ENCODE measurements around the gene TBCCD1. TPM values are rescaled to one million over a fixed set of nuclear protein-coding genes. Genes with fewer than 3 reads are reported as not detected.

TBCCD1 gene
- polyA plus RNA-seq, 1 donor from 2014 or later, result 13.4 TPM

DNA sequence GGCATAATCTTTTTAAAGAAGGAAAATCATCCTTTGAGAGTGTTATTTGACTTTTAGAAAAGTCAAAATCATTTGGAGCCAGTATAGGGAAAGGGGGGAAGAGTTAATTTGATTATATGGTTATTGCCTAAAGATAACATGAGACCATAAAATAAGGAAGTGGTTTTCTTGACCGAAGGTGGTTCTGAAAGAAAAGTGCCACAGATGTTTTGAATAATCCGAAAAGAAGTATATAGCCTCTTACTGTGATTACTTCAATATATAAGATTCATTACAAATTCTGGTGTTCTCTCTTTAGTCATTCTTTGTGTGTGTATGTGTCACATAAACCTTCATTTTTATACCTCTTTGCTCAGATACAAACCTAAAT, 4.5 kb upstream of the TBCCD1 start:
- no peaks in the 10 kb centered on the region for H3K9me3 ChIP-seq (ENCODE audit: low read length)
- H3K36me3 ChIP-seq (ENCODE audit: insufficient read depth, low read length), result no peaks in the 10 kb centered on the region
- H3K79me2 ChIP-seq (replicated peaks; ENCODE audit: insufficient read depth, low read length), result peaks cover 15% of the 10 kb centered on the region
- H4K20me1 ChIP-seq (ENCODE audit: insufficient read depth), result no peaks in the 10 kb centered on the region
- peak overlapping the region; percentile 84 for H3K9ac ChIP-seq (ENCODE audit: low read length)
- H3F3A ChIP-seq (ENCODE audit: insufficient read depth, low read length, poor library complexity, severe bottlenecking), result no peaks in the 10 kb centered on the region
- H3K4me3 ChIP-seq (ENCODE audit: low read length), result peak overlapping the region; percentile 81
- no peak overlapping the region for H2AFZ ChIP-seq (ENCODE audit: low read depth, low read length)
- no peaks in the 10 kb centered on the region for H3K27me3 ChIP-seq (ENCODE audit: insufficient read depth, low read depth, low read length)
- H3K27ac ChIP-seq (ENCODE audit: low read length), result no peak overlapping the region
- H3K9me2 ChIP-seq (ENCODE audit: insufficient read depth, low read length), result no peaks in the 10 kb centered on the region
- peak overlapping the region; percentile 89 for H3K4me2 ChIP-seq (ENCODE audit: low read length)
- TF ChIP-seq, protein P1, sequence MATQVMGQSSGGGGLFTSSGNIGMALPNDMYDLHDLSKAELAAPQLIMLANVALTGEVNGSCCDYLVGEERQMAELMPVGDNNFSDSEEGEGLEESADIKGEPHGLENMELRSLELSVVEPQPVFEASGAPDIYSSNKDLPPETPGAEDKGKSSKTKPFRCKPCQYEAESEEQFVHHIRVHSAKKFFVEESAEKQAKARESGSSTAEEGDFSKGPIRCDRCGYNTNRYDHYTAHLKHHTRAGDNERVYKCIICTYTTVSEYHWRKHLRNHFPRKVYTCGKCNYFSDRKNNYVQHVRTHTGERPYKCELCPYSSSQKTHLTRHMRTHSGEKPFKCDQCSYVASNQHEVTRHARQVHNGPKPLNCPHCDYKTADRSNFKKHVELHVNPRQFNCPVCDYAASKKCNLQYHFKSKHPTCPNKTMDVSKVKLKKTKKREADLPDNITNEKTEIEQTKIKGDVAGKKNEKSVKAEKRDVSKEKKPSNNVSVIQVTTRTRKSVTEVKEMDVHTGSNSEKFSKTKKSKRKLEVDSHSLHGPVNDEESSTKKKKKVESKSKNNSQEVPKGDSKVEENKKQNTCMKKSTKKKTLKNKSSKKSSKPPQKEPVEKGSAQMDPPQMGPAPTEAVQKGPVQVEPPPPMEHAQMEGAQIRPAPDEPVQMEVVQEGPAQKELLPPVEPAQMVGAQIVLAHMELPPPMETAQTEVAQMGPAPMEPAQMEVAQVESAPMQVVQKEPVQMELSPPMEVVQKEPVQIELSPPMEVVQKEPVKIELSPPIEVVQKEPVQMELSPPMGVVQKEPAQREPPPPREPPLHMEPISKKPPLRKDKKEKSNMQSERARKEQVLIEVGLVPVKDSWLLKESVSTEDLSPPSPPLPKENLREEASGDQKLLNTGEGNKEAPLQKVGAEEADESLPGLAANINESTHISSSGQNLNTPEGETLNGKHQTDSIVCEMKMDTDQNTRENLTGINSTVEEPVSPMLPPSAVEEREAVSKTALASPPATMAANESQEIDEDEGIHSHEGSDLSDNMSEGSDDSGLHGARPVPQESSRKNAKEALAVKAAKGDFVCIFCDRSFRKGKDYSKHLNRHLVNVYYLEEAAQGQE (IDR thresholded peaks at IDR 0.05; ENCODE audit: borderline replicate concordance), result no peak
- no peak for TF ChIP-seq EP300 (conservative IDR thresholded peaks at IDR 0.05; ENCODE audit: poor library complexity, severe bottlenecking)
- no peak for TF ChIP-seq POLR2AphosphoS5 (IDR thresholded peaks at IDR 0.05)
- TF ChIP-seq RAD21 (conservative IDR thresholded peaks at IDR 0.05), result no peak
- TF ChIP-seq EZH2 (IDR thresholded peaks at IDR 0.05; ENCODE audit: borderline replicate concordance, insufficient read depth, low read length, poor library complexity, severe bottlenecking), result no peak
- no peak for TF ChIP-seq SMC3 (conservative IDR thresholded peaks at IDR 0.05; ENCODE audit: poor library complexity)
- TF ChIP-seq TAF1 (IDR thresholded peaks at IDR 0.05; ENCODE audit: low read depth), result no peak
- TF ChIP-seq, protein P2, sequence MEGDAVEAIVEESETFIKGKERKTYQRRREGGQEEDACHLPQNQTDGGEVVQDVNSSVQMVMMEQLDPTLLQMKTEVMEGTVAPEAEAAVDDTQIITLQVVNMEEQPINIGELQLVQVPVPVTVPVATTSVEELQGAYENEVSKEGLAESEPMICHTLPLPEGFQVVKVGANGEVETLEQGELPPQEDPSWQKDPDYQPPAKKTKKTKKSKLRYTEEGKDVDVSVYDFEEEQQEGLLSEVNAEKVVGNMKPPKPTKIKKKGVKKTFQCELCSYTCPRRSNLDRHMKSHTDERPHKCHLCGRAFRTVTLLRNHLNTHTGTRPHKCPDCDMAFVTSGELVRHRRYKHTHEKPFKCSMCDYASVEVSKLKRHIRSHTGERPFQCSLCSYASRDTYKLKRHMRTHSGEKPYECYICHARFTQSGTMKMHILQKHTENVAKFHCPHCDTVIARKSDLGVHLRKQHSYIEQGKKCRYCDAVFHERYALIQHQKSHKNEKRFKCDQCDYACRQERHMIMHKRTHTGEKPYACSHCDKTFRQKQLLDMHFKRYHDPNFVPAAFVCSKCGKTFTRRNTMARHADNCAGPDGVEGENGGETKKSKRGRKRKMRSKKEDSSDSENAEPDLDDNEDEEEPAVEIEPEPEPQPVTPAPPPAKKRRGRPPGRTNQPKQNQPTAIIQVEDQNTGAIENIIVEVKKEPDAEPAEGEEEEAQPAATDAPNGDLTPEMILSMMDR (IDR thresholded peaks at IDR 0.05; ENCODE audit: poor library complexity, severe bottlenecking), result no peak
- TF ChIP-seq MXI1 (conservative IDR thresholded peaks at IDR 0.05; ENCODE audit: poor library complexity, severe bottlenecking), result no peak

DNA sequence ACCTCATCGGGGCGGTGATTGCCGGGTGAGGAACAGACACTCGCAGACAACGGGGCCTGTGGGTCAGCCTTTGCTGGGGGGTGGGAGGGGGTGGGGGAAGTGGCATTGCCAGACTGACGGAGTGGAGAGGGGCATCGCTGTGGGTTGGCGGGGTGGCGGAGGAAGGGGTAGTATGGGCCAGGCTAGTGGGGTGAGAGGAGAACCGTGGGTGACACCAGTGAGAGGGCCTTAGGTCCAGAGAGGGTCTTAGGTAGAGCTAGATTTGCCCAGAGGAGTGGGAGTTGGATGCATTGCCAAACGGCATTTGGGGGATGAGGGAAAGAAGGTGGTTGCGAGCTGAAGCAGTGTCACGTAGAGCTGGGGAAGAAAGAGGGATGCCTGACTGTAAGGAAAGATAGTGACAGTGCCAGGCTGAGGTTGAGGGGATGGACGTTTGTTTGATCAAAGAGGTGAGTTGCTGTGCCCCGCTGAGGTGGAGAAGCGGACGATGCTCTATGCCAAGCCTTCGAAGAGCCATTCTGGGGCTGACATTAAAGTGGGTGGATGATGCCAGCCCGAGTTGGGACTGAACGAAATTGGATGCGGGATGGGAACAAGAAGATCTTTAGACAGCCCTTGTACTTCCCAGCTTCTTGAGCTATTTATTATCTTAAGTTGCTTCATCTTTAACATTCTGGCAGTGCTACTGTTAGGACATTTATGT, 4.0 kb upstream of the TBCCD1 start:
- H3K36me3 ChIP-seq (ENCODE audit: insufficient read depth, low read length), result no peaks in the 10 kb centered on the region
- H3K79me2 ChIP-seq (replicated peaks; ENCODE audit: insufficient read depth, low read length), result peaks cover 15% of the 10 kb centered on the region
- peak overlapping the region; percentile 81 for H3K4me3 ChIP-seq (ENCODE audit: low read length)
- H4K20me1 ChIP-seq (ENCODE audit: insufficient read depth), result no peaks in the 10 kb centered on the region
- H3K9me3 ChIP-seq (ENCODE audit: low read length), result no peaks in the 10 kb centered on the region
- no peaks in the 10 kb centered on the region for H3K9me2 ChIP-seq (ENCODE audit: insufficient read depth, low read length)
- no peaks in the 10 kb centered on the region for H3K27me3 ChIP-seq (ENCODE audit: insufficient read depth, low read depth, low read length)
- H3K27ac ChIP-seq (ENCODE audit: low read length), result peak overlapping the region; percentile 81
- peak overlapping the region; percentile 84 for H3K9ac ChIP-seq (ENCODE audit: low read length)
- no peak for TF ChIP-seq RAD21 (conservative IDR thresholded peaks at IDR 0.05)
- TF ChIP-seq, protein P1 (IDR thresholded peaks at IDR 0.05; ENCODE audit: borderline replicate concordance), result no peak
- no peak for TF ChIP-seq MXI1 (conservative IDR thresholded peaks at IDR 0.05; ENCODE audit: poor library complexity, severe bottlenecking)
- no peak for TF ChIP-seq EP300 (conservative IDR thresholded peaks at IDR 0.05; ENCODE audit: poor library complexity, severe bottlenecking)
- no peak for TF ChIP-seq EZH2 (IDR thresholded peaks at IDR 0.05; ENCODE audit: borderline replicate concordance, insufficient read depth, low read length, poor library complexity, severe bottlenecking)
- H3K4me2 ChIP-seq (ENCODE audit: low read length), result peak overlapping the region; percentile 89
- H2AFZ ChIP-seq (ENCODE audit: low read depth, low read length), result peak overlapping the region; percentile 62
- H3F3A ChIP-seq (ENCODE audit: insufficient read depth, low read length, poor library complexity, severe bottlenecking), result no peaks in the 10 kb centered on the region

Measured in neural cell (in vitro differentiated cells).